ENCODE measurements around the gene MINK1. TPM values are rescaled to one million over a fixed set of nuclear protein-coding genes. Genes with fewer than 3 reads are reported as not detected.

Gene MINK1
- polyA plus RNA-seq, 2 of the 4 experiments (the other 2 are of a cell fraction) = 41.3 to 66.9 TPM

- peak overlapping the region; percentile 62 for H3K4me3 ChIP-seq
- H3K4me1 ChIP-seq = peaks cover 27% of the 10 kb centered on the region
- WGBS (ENCODE audit: missing lambda C conversion rate) = 1% methylated on average over 64 of the region's 91 CpGs
- DNase-seq (ENCODE audit: low read depth in 1 of 2, low spot score in 1 of 2) = peak; percentile 94 to 99
- POLR2A ChIA-PET = interaction anchor here (0.6 to 2.3 kb wide), 28 partner anchors 9 to 198 kb away, joined by 3 to 25 read pairs (median 5); partner anchors contain the start of genes ARRB2, CAMTA2, CXCL16 and MED11
- H3K4me2 ChIP-seq = peak overlapping the region; percentile 97
- peak; percentile 88 for FAIRE-seq
- ATAC-seq = peak; percentile 89 to 92
- H3K9me3 ChIP-seq = no peaks in the 10 kb centered on the region
- H3K27ac ChIP-seq = peak overlapping the region; percentile 91 to 98
- CTCF ChIA-PET = interaction anchor here (0.5 to 9.4 kb wide), 61 partner anchors 10 to 369 kb away, joined by 3 to 271 read pairs (median 7); partner anchors contain the start of genes ARRB2, C17orf114, CHRNE and CXCL16
- no peak for TF ChIP-seq HOXB13 (CRISPR knock-in tag; IDR thresholded peaks at IDR 0.05; ENCODE audit: low read depth)
- peak; percentile 43 to 75; a peak in 4 of 5 replicates for TF ChIP-seq RAD21 (conservative IDR thresholded peaks at IDR 0.05 in 1 of 2, IDR thresholded peaks at IDR 0.05 in 1 of 2)
- peak; percentile 81 for TF ChIP-seq MYC (IDR thresholded peaks at IDR 0.05; ENCODE audit: borderline replicate concordance, low read length)
- TF ChIP-seq, protein P1, sequence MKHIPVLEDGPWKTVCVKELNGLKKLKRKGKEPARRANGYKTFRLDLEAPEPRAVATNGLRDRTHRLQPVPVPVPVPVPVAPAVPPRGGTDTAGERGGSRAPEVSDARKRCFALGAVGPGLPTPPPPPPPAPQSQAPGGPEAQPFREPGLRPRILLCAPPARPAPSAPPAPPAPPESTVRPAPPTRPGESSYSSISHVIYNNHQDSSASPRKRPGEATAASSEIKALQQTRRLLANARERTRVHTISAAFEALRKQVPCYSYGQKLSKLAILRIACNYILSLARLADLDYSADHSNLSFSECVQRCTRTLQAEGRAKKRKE (CRISPR knock-in tag; IDR thresholded peaks at IDR 0.05; ENCODE audit: low read depth) = no peak
- TF ChIP-seq FOSL2 (IDR thresholded peaks at IDR 0.05) = no peak
- peak; percentile 47 for TF ChIP-seq FOSL2 (CRISPR knock-in tag; IDR thresholded peaks at IDR 0.05)
- TF ChIP-seq ZNF302 (CRISPR knock-in tag; IDR thresholded peaks at IDR 0.05) = no peak
- TF ChIP-seq GATA3 (IDR thresholded peaks at IDR 0.05; ENCODE audit: borderline replicate concordance) = 0 out of 2 replicates have a peak, but pooled peaks have one; percentile 17
- no peak for TF ChIP-seq RCOR1 (IDR thresholded peaks at IDR 0.05; ENCODE audit: low read depth, low read length)
- TF ChIP-seq SMC3 (IDR thresholded peaks at IDR 0.05) = peak; percentile 87
- TF ChIP-seq, protein P2, sequence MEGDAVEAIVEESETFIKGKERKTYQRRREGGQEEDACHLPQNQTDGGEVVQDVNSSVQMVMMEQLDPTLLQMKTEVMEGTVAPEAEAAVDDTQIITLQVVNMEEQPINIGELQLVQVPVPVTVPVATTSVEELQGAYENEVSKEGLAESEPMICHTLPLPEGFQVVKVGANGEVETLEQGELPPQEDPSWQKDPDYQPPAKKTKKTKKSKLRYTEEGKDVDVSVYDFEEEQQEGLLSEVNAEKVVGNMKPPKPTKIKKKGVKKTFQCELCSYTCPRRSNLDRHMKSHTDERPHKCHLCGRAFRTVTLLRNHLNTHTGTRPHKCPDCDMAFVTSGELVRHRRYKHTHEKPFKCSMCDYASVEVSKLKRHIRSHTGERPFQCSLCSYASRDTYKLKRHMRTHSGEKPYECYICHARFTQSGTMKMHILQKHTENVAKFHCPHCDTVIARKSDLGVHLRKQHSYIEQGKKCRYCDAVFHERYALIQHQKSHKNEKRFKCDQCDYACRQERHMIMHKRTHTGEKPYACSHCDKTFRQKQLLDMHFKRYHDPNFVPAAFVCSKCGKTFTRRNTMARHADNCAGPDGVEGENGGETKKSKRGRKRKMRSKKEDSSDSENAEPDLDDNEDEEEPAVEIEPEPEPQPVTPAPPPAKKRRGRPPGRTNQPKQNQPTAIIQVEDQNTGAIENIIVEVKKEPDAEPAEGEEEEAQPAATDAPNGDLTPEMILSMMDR (IDR thresholded peaks at IDR 0.05) = peak; percentile 95
- peak; percentile 84 for TF ChIP-seq MAX (IDR thresholded peaks at IDR 0.05)
- no peak for TF ChIP-seq HDAC2 (IDR thresholded peaks at IDR 0.05)
- TF ChIP-seq RFX5 (IDR thresholded peaks at IDR 0.05) = 0 out of 2 replicates have a peak, but pooled peaks have one; percentile 60
- TF ChIP-seq, protein P3, sequence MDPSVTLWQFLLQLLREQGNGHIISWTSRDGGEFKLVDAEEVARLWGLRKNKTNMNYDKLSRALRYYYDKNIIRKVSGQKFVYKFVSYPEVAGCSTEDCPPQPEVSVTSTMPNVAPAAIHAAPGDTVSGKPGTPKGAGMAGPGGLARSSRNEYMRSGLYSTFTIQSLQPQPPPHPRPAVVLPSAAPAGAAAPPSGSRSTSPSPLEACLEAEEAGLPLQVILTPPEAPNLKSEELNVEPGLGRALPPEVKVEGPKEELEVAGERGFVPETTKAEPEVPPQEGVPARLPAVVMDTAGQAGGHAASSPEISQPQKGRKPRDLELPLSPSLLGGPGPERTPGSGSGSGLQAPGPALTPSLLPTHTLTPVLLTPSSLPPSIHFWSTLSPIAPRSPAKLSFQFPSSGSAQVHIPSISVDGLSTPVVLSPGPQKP (IDR thresholded peaks at IDR 0.05; ENCODE audit: low read depth, low read length) = no peak
- TF ChIP-seq RNF2 (IDR thresholded peaks at IDR 0.05; ENCODE audit: borderline replicate concordance, low read depth) = 0 out of 2 replicates have a peak, but pooled peaks have one; percentile 6
- TF ChIP-seq HOXB5 (CRISPR knock-in tag; IDR thresholded peaks at IDR 0.05) = 0 out of 2 replicates have a peak, but pooled peaks have one; percentile 22
- TF ChIP-seq JUN (IDR thresholded peaks at IDR 0.05) = peak; percentile 89 to 95
- peak; percentile 91; the same call in 1 of the 3 replicates for TF ChIP-seq BCL3 (IDR thresholded peaks at IDR 0.05)
- TF ChIP-seq BHLHE40 (IDR thresholded peaks at IDR 0.05; ENCODE audit: low read depth, low read length) = peak; percentile 10; the same call in 1 of the 2 replicates
- peak; percentile 93 for TF ChIP-seq PHF8 (IDR thresholded peaks at IDR 0.05; ENCODE audit: borderline replicate concordance, low read depth)
- TF ChIP-seq E2F6 (IDR thresholded peaks at IDR 0.05; ENCODE audit: borderline replicate concordance, low read depth) = peak; percentile 55
- peak; percentile 61 for TF ChIP-seq CHD2 (IDR thresholded peaks at IDR 0.05; ENCODE audit: low read length, partially characterized antibody)
- TF ChIP-seq SREBF2 (IDR thresholded peaks at IDR 0.05) = no peak
- TF ChIP-seq TP53 (CRISPR knock-in tag; IDR thresholded peaks at IDR 0.05) = peak; percentile 64; the same call in 1 of the 2 replicates
- TF ChIP-seq KDM5A (IDR thresholded peaks at IDR 0.05) = peak; percentile 57; the same call in 1 of the 2 replicates
- TF ChIP-seq HMGXB4 (CRISPR knock-in tag; IDR thresholded peaks at IDR 0.05; ENCODE audit: borderline replicate concordance) = peak; percentile 97; the same call in 1 of the 2 replicates
- peak; percentile 90 for TF ChIP-seq POLR2A (IDR thresholded peaks at IDR 0.05; ENCODE audit: low read length)
Observed at GRCh38 chr17:4789951-4790704, 43.0 kb upstream of the MINK1 start.

All from A549 (cell line).